ENCODE data around the gene HOOK2. TPM values are rescaled to one million over a fixed set of nuclear protein-coding genes. Genes with fewer than 3 reads are reported as not detected.

The HOOK2 gene
- total RNA-seq, 4 donors from 2014 or later: 13.5 to 24.1 (median 14.6) TPM

- Histone ChIP-seq H3K27ac (peak overlapping the region; percentile 89 to 100 (median 98)), H3K4me1 (peaks cover 0 to 69% (median 25%) of the 10 kb centered on the region in 3 donors), H3K27me3 (no peaks in the 10 kb centered on the region), H3K9me3 (no peaks in the 10 kb centered on the region), H3K4me3 (peak overlapping the region; percentile 60 to 97), H3K36me3 (peaks cover 0 to 7% of the 10 kb centered on the region in 2 donors)
- TF ChIP-seq POLR2AphosphoS5 (IDR thresholded peaks at IDR 0.05): peak; percentile 84
- TF ChIP-seq EP300 (IDR thresholded peaks at IDR 0.05): no peak
- TF ChIP-seq POLR2A (IDR thresholded peaks at IDR 0.05): peak; percentile 42 to 48
- no peak for TF ChIP-seq CTCF (IDR thresholded peaks at IDR 0.05)
- ATAC-seq: no peak
- 0% methylated on average over 8 of the region's 84 CpGs; no CpG with 5 or more reads in 1 of the 2 donors for WGBS, 2 donors (ENCODE audit: low coverage in 1 of 2)
Observed at GRCh38 chr19:12792051-12792852, 16.9 kb upstream of the HOOK2 start.

- H3K27ac ChIP-seq: peak within 1 kb of the TSS; percentile 89 to 100 (median 98)
- peak in 1 of 4 experiments; percentile 26 for TF ChIP-seq CTCF (IDR thresholded peaks at IDR 0.05)
- peak; percentile 100 for TF ChIP-seq POLR2AphosphoS5 (IDR thresholded peaks at IDR 0.05)
- peak; percentile 100 for TF ChIP-seq POLR2A (IDR thresholded peaks at IDR 0.05)
- peak; percentile 59 for TF ChIP-seq EP300 (IDR thresholded peaks at IDR 0.05)
- no CpG with 5 or more reads among the region's 73 CpGs for WGBS, 2 donors (ENCODE audit: low coverage in 1 of 2)
- peak within 1 kb of the TSS; percentile 60 to 97 for H3K4me3 ChIP-seq
- H3K9me3 ChIP-seq: no peaks in the 10 kb centered on the region
- H3K27me3 ChIP-seq: no peaks in the 10 kb centered on the region
- H3K4me1 ChIP-seq: peaks cover 0 to 71% (median 26%) of the 10 kb centered on the region in 3 donors
- H3K36me3 ChIP-seq: no peaks in the 10 kb centered on the region
- peak; percentile 54 for ATAC-seq
Observed at GRCh38 chr19:12791345-12792050, 16.1 kb upstream of the HOOK2 start, which contains the start of gene JUNB. Gene JUNB (plus strand): TSS chr19:12791486. CDS start chr19:12791772, 286 bp downstream.

- Histone ChIP-seq H3K9me3 (no peaks in the 10 kb centered on the region), H3K27ac (peak overlapping the region; percentile 89 to 100 (median 98)), H3K36me3 (no peaks in the 10 kb centered on the region), H3K4me3 (peak overlapping the region; percentile 60 to 97), H3K4me1 (peaks cover 0 to 71% (median 26%) of the 10 kb centered on the region in 3 donors), H3K27me3 (no peaks in the 10 kb centered on the region)
- TF ChIP-seq EP300 (IDR thresholded peaks at IDR 0.05) (no peak), CTCF (IDR thresholded peaks at IDR 0.05) (no peak), POLR2AphosphoS5 (IDR thresholded peaks at IDR 0.05) (no peak), POLR2A (IDR thresholded peaks at IDR 0.05) (no peak)
- ATAC-seq: no peak
- 0 to 4% methylated on average over 9 to 15 of the region's 22 CpGs for WGBS, 2 donors (ENCODE audit: low coverage in 1 of 2)
Observed at GRCh38 chr19:12790628-12791344, 15.4 kb upstream of the HOOK2 start.

- H3K36me3 ChIP-seq: no peaks in the 10 kb centered on the region
Observed at GRCh38 chr19:12789904-12790619, 14.7 kb upstream of the HOOK2 start.

More at GRCh38 chr19:12789904-12790619, 14.7 kb upstream of the HOOK2 start:
- TF ChIP-seq POLR2AphosphoS5 (IDR thresholded peaks at IDR 0.05): peak; percentile 99
- no peak for TF ChIP-seq EP300 (IDR thresholded peaks at IDR 0.05)
- TF ChIP-seq CTCF (IDR thresholded peaks at IDR 0.05): no peak
- TF ChIP-seq POLR2A (IDR thresholded peaks at IDR 0.05): peak; percentile 92 to 95
- Histone ChIP-seq H3K9me3 (no peaks in the 10 kb centered on the region), H3K27ac (peak overlapping the region; percentile 89 to 100 (median 98)), H3K4me1 (peaks cover 0 to 71% (median 31%) of the 10 kb centered on the region in 3 donors), H3K4me3 (peak overlapping the region; percentile 60 to 97), H3K27me3 (no peaks in the 10 kb centered on the region)
- ATAC-seq: peak; percentile 71
- 2 to 3% methylated on average over 8 to 11 of the region's 56 CpGs for WGBS, 2 donors (ENCODE audit: low coverage in 1 of 2)

All from gastroesophageal sphincter (tissue), 4 donors.